GM03348 (cell line): ENCODE results near the gene CORO2B.

Experiments
- DNase-seq: peaks from one replicate; pipeline ENCODE4 v3.0.0; 2012; ENCODE audit warnings: low spot score

Gene CORO2B

DNA sequence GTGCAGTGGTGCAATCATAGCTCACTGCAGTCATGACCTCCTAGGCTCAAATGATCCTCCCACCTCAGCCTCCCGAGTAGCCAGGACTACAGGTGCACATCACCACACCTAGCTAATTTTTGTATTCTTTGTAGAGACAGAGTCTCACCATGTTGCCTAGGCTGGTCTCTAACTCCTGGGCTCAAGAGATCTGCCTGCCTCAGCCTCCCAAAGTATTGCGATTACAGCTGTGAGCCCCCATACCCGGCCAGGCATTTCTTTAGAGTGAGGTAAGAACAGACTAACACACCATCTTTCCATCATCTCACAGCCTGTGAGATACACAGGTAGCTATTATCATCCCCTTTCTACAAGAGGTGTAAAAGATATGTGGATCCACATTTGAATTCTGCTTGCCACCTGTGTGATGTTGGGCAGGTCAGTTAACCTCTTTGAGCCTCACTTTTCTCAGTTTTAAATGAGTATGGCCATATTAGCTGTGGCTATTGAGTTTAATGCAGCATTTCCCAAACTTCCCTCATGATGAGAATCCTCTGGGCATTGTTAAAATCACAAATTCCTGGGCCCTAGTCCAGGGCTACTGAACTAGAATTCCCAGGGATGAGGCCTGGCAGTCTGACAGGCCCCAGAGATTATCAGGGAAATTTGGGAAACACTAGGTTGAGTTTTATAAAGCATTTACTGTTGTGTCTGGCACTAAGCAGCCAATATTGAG, 195.9 kb downstream of the CORO2B start:
- peak; percentile 43 for DNase-seq

GRCh38 chr15:68775236-68775577, 196.4 kb downstream of the CORO2B start:
- no peak for DNase-seq

DNA sequence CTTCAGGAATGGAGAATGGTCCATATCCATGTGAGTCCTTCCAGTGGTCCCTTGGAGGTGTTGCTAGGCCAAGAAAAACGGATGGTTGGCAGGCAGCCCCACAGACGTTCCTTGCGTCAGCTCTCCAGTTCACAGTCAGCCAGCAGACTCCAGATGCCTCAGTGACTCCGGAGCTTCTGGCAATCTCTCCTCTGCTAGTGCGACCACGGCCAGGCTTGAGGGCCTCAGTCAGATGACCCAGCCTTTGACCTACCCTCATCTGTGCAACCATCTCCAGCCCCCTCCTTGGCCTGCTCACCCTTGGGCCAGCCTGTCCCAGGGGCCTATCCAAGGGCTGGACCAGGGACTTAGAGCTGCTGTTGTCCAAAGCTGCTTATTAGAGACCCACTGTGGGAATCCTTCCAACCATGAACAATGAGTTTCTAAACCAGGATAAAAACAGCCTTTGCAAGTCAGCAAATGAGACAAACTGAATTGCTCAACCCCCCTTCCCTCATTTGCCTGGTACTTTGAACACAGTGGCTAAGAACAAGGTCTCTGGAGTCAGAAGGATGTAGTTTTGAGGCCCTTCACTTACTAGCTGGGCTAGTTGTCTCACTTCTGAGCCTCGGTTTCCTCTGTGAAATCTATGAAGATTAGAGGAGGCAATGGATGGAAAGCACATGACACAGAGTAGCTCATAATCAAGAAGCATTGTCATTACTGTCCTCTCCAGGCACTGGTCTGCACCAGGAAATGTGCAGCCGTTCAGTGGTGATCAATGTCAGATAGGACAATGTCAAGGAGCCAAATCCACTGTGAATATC, 197.1 kb downstream of the CORO2B start:
- peak; percentile 50 for DNase-seq

DNA sequence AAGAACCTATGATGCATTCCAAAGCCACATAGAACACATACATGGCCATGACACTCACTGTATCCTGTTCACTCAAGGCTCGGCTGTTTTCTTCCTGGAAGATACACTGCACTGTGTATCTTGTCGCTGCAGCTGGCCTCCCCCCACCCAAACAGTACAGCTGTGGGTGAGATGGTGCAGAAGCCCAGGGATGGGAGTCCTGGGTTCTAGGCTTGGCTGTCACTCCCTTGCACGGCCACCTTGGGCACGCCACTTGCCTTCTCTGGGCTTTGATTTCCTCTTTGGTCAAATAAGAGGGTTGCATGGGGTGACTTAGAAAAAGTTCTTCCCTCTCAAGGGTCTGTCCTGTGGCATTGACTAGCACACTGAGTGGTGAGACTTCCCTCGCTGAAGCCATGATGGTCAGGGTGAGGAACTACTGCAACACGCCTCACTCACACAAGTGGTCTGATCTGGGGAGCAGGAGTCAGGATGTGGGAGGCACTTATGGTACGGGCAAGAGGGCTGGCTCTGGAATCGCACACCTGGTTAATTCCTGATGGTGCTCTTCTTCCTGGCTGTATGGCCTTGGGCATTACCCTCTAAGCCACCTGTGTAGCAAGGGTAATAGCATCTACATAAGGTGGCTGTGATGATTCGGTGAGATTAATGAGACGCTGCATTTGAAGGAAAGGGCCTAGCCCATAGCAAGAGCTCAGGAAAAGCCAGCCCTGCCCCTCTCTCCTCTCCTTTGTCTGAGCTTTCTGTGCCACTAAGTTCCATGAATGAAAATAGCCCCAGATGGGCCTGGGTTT, 197.9 kb downstream of the CORO2B start:
- DNase-seq, result no peak
